ENCODE results near the gene PLCB3.
A peak's percentile ranks its signal among the peaks of the same experiment; 100 is the strongest.

PLCB3 gene

DNA sequence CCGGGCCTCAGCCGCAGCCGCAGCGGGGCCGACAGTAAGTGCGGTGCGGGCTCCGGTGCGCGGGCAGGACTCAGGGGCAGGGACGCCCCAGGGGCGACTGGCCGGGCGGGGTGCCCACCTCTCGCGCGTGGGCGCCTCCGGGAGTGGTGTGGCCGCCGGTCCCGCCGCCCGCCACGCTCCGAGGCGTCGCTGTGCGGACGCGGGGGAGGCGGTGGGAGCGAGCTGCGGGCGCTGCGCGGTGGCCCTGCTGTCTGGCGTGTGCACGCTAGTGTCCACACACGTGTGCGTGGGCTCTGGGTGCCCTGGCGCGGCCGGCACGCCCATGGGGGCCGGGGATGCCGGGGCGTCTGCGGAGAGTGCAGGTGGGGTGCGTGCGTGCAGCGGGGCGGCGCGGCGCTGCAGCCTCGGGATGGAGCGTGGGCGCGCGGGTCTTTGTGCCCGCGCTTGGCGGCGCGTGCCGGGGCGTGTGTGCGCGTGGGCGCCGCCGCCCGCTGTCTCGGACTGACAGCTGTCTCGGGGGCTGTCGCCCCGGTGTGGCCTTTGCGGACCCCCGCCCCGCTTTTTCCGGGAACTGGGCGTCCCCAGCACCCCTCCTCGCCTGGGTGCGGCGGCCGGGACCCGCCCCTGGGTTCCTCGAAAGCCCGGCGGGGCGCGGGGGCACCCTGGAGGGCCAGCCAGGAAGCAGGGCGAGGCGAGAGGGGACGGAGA, 40.6 kb downstream of the PLCB3 start:
- DNase-seq = no peak
- in situ Hi-C loops (cut with HindIII; ENCODE audit: low pct_ligation_motif_present, low pct_unique_long_range_greater_than_20kb, low sequenced_read_pairs) = no loop called here

DNA sequence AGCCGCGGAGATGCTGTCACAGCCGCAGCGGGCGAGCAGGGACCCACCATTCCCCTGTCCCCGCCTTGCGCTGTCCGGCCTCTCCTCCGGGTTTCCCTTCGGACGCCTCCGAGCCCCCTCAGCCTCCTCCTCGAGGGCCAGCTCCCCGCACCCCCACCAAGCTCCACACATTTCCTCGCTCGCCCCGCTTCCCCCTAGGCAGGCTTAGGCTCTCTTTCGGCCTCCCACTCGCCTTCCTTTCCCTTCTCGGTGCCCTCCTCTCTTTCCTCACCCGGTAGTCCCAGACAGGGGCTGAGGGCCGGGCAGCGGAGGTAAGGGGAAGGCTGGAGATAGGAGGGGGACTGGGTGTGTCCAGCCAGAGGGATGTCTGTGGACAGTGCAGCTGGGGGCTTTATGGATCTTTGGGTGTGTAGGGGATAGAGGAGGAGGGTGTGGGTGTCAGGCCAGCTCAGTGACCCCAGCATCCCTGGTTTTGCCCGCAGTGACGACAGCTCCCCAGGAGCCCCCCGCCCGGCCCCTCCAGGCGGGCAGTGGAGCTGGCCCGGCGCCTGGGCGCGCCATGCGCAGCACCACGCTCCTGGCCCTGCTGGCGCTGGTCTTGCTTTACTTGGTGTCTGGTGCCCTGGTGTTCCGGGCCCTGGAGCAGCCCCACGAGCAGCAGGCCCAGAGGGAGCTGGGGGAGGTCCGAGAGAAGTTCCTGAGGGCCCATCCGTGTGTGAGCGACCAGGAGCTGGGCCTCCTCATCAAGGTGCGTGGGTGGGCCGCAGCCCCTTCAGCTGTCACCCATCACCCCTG, 41.3 kb downstream of the PLCB3 start:
- no peak for DNase-seq
- in situ Hi-C loops (cut with HindIII; ENCODE audit: low pct_ligation_motif_present, low pct_unique_long_range_greater_than_20kb, low sequenced_read_pairs) = no loop called here

DNA sequence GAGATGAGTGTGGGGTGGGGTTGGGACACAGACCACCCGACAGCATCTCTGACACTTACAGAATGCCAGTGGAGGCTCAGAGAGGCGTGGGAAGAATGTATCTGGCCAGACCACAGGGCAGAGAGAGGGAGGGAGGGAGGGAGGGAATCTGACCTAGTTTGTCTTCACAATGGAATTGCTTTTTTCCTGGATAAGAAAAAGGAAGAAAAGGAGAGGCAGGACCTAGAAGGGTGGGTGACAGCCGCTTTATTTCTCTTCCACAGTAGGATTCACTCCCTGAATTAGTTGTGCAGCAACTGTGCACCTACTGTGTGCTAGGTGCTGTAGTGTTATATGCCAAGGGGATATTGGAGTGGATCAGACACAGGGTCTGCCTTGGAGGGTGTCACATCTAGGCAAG, 43.4 kb downstream of the PLCB3 start:
- DNase-seq = no peak
- in situ Hi-C loops (cut with HindIII; ENCODE audit: low pct_ligation_motif_present, low pct_unique_long_range_greater_than_20kb, low sequenced_read_pairs) = no loop called here

DNA sequence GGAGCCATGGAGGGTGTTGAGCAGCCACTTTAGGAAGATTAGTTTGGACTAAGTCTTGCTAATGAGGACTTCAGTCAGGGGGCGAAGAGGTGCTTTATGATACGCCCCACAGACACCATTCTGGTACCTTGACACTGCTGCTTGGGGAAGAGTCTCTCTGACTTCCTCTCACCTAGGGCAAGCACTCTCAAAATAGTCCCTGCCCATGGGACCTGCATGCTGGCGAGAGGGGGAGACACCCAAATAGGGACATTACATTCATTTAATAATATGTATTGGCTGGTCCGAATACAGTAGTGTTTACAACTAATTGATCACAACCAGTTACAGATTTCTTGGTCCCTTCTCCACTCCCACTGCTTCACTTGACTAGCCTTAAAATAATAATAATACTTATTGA, 44.4 kb downstream of the PLCB3 start:
- DNase-seq = no peak
- in situ Hi-C loops (cut with HindIII; ENCODE audit: low pct_ligation_motif_present, low pct_unique_long_range_greater_than_20kb, low sequenced_read_pairs) = no loop called here

DNA sequence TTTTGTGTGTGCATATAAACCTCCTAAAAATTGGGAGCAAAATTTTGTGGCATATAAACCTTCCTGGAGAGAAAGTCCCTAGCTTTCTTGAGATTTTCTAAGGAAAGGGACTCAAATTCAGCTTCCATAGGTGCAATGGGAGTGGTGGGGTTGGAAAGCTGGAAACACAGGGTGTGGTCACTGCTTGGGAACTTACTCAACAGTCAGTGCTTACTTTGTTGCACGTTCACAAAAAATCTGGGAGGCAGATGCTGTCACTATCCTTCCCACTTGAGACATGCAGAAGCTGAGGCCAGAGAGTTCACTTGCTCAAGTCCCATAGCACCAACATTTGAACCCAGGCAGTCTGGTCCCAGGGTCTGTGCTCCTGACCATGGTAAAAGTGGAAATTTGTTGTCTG, 44.9 kb downstream of the PLCB3 start:
- in situ Hi-C loops (cut with HindIII; ENCODE audit: low pct_ligation_motif_present, low pct_unique_long_range_greater_than_20kb, low sequenced_read_pairs) = no loop called here

DNA sequence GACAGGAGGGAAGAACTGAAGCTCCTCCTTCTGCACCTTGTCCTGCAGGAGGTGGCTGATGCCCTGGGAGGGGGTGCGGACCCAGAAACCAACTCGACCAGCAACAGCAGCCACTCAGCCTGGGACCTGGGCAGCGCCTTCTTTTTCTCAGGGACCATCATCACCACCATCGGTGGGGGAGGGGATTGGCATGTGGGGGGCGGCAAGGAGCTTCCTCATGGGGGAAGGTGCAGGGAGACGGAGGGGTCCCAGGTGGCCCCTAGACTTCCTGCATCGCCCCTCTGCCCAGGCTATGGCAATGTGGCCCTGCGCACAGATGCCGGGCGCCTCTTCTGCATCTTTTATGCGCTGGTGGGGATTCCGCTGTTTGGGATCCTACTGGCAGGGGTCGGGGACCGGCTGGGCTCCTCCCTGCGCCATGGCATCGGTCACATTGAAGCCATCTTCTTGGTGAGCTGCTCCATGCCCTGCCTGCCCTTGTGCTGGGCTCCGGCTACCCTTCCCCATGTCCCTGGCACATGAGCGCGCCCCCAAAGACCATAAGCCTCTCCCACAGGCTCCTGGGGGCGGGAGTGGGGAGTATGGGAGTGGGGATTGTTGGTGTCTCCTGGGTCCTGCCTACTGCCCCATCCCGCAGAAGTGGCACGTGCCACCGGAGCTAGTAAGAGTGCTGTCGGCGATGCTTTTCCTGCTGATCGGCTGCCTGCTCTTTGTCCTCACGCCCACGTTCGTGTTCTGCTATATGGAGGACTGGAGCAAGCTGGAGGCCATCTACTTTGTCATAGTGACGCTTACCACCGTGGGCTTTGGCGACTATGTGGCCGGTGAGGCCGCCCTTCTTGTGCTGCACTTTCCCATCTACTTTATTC, 45.7 kb downstream of the PLCB3 start:
- no peak for DNase-seq
- in situ Hi-C loops (cut with HindIII; ENCODE audit: low pct_ligation_motif_present, low pct_unique_long_range_greater_than_20kb, low sequenced_read_pairs) = no loop called here

More for the DNA sequence above, 44.9 kb downstream of the PLCB3 start:
- no peak for DNase-seq

DNA sequence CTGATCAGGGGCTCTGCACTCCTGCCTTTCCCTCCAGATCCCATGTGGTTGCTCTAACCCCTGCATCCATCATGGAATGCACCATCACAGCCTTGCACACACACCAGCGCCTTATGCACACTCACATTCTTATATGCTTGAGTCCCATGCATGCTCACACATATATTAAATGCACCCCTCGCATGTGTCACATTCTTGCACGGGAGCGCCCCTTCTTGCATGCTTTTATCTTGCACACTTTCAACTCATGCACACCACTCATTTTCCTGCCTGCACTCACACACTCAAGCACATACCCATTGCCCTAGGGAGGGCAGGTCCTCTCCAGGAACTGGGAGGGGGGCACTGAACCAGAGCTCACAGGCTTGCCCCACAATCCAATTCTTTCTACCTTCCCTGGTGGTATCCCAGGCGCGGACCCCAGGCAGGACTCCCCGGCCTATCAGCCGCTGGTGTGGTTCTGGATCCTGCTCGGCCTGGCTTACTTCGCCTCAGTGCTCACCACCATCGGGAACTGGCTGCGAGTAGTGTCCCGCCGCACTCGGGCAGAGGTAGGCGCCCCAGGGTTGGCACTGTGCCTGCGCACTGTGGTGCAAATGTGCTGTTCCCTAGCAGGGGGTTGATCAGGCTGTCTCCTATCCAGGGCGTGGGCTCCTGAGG, 46.5 kb downstream of the PLCB3 start:
- no peak for DNase-seq
- in situ Hi-C loops (cut with HindIII; ENCODE audit: low pct_ligation_motif_present, low pct_unique_long_range_greater_than_20kb, low sequenced_read_pairs) = no loop called here

DNA sequence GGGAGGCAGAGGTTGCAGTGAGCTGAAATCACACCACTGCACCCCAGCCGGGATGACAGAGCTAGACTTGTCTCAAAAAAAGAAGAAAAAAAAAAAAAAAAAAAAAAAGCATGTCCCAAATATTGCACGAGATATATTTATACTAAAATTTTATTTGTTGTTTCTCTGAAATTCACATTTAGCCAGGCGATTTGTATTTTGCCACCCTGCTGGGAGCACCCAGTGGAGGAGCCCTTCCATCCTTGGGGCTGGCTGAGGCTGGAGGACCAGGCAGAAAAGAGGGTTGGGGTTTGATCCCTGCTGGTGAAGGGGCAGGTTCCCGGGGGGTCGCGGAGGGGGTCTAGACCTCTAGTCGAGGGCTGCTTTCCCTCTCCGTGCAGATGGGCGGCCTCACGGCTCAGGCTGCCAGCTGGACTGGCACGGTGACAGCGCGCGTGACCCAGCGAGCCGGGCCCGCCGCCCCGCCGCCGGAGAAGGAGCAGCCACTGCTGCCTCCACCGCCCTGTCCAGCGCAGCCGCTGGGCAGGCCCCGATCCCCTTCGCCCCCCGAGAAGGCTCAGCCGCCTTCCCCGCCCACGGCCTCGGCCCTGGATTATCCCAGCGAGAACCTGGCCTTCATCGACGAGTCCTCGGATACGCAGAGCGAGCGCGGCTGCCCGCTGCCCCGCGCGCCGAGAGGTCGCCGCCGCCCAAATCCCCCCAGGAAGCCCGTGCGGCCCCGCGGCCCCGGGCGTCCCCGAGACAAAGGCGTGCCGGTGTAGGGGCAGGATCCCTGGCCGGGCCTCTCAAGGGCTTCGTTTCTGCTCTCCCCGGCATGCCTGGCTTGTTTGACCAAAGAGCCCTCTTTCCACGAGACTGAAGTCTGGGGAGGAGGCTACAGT, 47.9 kb downstream of the PLCB3 start:
- peak; percentile 9 for DNase-seq
- in situ Hi-C loops (cut with HindIII; ENCODE audit: low pct_ligation_motif_present, low pct_unique_long_range_greater_than_20kb, low sequenced_read_pairs) = no loop called here

DNA sequence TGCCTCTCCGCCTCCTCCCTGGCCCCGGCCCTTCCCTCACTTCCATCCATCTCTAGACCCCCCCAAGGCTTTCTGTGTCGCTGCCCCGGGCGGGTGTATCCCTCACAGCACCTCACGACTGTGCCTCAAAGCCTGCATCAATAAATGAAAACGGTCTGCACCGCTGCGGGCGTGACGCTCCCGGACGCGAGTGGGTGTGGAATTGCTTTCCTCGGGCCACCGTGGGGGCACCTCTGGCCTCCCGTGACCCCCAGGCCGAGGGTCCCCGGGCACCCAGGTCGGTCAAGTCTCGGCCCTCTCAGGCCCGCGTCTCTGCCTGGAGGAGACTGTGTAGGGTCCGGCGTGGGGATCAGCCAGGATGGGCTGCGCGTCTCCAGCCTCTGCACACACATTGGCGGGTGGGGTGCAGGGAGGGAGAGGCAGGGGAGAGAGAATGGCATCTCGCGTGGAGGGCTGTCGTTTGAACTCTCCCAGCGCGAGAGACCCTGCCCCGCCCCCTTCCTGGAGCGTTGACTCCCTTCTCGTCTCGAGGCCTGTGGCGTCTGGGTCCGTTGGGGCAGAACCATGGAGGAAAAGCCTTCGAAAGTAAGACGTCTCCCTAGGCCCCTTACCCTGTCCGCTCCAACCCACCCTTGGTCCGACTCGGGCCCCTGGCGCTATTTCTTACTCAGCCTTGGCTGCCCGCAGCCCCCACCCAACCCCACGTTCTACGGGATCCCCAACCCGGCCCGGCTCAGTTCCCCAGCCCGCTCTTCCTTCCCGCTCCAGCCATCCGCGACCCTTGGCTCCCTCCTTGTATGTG, 48.7 kb downstream of the PLCB3 start, which contains the start of gene CATSPERZ:
TSS of gene CATSPERZ (plus strand) at position 512 of the 802 bp plus-strand sequence. CDS start at position 565, 53 bp downstream.
- DNase-seq = no peak
- in situ Hi-C loops (cut with HindIII; ENCODE audit: low pct_ligation_motif_present, low pct_unique_long_range_greater_than_20kb, low sequenced_read_pairs) = no loop called here

DNA sequence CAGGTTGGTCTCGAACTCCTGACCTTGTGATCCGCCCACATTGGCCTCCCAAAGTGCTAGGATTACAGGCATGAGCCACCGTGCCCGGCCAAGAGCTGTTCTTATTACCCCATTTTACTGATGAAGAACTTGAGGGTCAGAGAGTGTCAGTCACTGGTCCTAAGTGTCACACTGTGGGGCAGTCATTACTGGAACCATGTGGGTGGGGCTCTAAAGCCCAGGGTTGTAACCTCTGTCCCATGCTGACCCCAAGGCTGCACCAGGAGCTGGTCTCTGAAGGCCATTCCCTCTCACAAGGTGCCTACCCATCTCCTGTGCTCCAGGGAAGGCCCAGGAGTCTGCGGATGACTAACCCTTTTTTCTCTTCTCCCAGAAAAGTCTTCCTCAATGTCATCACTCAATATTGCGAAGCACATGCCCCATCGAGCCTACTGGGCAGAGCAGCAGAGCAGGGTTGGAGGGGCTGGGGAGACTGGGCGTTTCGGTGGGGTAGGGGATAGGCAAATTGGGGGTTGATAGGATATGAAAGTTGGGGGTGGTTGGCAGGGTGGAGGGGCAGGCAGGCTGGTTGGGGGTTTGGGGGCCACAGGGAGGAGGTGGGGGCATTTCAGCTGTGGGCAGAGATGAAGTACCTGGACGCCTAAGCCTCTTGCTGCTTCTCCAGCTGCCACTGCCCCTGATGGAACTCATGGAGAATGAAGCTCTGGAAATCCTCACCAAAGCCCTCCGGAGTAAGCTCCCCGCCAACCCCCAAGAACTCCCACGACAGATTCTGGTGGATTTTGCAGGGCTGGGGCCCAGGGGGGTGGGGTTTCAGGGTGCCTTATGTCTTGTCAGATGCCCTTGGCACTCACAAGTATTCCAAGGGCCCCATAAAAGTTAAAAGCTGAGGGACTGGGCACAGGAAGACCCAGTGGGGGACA, 52.0 kb downstream of the PLCB3 start:
- in situ Hi-C loops (cut with HindIII; ENCODE audit: low pct_ligation_motif_present, low pct_unique_long_range_greater_than_20kb, low sequenced_read_pairs) = no loop called here
- no peak for DNase-seq

DNA sequence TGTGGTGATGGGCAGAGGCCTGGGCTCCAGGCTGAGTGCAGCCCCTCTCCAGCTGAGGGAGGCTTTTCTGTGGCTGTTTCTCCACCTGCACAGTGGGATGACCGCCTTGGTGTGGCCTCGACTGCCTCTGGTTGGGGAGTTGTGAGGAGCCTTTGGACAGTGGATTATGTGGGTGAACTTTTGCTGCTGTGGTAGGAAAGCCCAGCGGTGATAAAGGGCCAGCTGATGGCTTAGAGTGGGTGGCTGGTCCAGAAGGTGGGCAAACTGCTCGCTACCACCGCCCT, 52.6 kb downstream of the PLCB3 start:
- in situ Hi-C loops (cut with HindIII; ENCODE audit: low pct_ligation_motif_present, low pct_unique_long_range_greater_than_20kb, low sequenced_read_pairs) = no loop called here
- no peak for DNase-seq

DNA sequence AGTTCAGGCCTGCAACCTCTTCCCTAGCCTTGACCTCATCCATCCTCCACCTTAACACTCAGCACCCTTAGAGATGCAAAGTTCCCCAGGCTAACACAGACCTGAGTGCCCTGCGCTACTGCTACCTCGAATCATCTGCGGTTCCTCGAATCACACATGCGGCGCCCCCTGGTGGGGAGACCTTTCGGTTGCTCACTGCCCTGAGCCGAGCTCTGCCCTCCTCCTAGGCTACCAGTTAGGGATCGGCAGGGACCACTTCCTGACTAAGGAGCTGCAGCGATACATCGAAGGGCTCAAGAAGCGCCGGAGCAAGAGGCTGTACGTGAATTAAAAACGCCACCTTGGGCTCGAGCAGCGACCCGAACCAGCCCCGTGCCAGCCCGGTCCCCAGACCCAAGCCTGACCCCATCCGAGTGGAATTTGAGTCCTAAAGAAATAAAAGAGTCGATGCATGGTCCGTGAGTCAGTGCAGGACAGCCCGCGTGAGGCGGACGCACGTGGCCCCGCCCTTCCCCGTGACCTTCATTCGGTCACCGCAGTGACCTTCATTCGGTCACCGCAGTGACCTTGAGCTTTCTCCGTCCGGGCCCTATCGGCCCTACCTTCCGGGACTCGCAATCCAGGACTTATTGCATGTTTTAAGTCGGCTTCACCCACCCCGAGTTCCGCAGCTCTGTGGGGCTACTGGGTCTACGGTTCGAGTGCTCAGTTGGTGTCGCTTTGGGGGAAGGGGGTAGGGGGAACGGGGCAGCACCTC, 53.2 kb downstream of the PLCB3 start:
- in situ Hi-C loops (cut with HindIII; ENCODE audit: low pct_ligation_motif_present, low pct_unique_long_range_greater_than_20kb, low sequenced_read_pairs) = no loop called here
- peak; percentile 91 for DNase-seq

DNA sequence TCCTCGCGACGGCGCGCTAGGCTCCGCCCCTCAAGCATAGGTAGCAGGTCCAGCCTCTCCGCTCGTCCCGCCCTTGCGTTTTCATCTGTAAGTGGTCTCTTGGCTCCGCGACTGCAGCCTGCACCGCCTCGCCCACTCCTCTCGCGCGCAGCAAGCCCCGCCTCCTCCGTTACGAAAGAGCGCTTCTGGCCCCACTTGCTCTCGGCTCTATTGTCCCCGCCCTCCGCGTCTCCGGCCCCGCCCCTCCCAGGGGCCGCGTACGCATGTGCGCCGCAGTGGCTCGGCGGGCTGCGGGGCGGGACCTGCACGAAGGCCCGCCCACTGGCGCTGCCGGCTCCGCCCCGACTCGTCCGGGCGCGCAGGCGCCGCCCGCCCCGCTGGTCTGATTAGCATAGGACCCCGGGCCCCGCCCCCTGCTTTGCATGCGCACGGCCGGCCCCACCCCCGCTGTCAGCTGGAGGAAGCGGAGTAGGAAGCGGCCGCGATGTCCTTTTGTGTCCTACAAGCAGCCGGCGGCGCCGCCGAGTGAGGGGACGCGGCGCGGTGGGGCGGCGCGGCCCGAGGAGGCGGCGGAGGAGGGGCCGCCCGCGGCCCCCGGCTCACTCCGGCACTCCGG, 53.9 kb downstream of the PLCB3 start, which contains the start of gene ESRRA:
TSS of gene ESRRA (plus strand) at position 450 of the 616 bp plus-strand sequence. CDS start 1,656 bp downstream, outside the sequence.
- DNase-seq = peak; percentile 96
- in situ Hi-C loops (cut with HindIII; ENCODE audit: low pct_ligation_motif_present, low pct_unique_long_range_greater_than_20kb, low sequenced_read_pairs) = no loop called here

DNA sequence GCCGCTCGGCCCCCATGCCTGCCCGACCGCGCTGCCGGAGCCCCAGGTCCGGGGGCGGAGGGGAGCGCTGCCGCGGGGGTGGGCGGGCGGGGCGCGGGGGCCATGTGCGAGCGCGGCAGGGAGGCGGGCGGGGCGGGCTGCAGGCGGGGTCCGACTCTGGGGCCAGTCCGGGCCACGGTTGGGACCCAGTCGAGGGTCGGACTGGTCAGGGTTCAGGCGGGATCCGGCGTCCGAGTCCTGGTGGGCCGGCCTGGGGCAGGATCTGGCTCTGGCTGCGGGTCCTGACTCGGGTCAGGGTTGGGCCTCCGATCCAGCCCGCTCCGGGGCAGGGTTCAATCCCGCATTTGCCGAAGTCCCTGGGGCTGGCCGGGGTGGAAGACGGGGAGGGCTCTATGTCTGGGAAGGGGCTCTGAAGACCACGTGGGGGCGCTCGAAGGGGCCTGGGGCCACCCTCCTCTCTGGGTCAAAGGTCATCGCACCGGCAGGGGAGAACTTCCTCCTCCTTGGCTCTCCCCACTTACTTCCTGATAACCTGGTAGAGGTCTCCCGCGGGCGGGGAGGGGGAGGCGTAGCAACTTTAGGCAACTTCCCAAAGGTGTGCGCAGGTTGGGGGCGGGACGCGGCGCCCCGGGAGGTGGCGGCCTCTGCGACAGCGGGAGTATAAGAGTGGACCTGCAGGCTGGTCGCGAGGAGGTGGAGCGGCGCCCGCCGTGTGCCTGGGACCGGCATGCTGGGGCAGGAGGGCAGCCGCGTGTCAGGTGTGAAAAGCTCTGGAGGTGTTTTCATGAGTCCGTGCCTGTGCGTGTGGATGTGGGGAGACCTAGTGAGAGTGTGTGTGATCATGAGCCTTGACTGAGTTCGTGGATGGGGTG, 54.6 kb downstream of the PLCB3 start:
- peak; percentile 53 for DNase-seq

More for the DNA sequence above, 54.6 kb downstream of the PLCB3 start:
- in situ Hi-C loops (cut with HindIII; ENCODE audit: low pct_ligation_motif_present, low pct_unique_long_range_greater_than_20kb, low sequenced_read_pairs) = no loop called here

All from ACHN (cell line).